ENCODE results near the gene CSGALNACT2.

CSGALNACT2 gene

DNA sequence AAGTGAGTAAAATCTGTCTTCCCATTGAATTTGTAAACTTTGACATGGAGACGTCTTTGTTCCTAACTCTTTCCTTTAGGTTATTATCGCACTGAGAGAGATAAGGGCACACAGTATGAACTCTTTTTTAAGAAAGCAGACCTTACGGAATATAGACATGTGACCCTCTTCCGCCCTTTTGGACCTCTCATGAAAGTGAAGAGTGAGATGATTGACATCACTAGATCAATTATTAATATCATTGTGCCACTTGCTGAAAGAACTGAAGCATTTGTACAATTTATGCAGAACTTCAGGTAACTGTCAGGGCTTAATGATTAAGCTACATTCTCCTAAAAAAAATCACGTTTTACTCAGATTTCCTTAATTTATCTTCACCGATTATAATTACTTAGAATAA lies 20.4 kb downstream of the CSGALNACT2 start:
- Histone ChIP-seq H2AFZ (ENCODE audit: low read depth) (no peak overlapping the region), H3K9ac (no peak overlapping the region), H3K4me2 (no peak overlapping the region), H3K4me3 (IDR thresholded peaks at IDR 0.05; ENCODE audit: insufficient read depth, low read depth, low read length) (no peak overlapping the region), H3K4me1 (ENCODE audit: low read depth, poor library complexity, severe bottlenecking) (no peaks in the 10 kb centered on the region), H4K20me1 (ENCODE audit: insufficient read depth) (no peaks in the 10 kb centered on the region), H3K27ac (no peak overlapping the region), H3K36me3 (ENCODE audit: insufficient read depth) (no peaks in the 10 kb centered on the region), H3K27me3 (ENCODE audit: insufficient read depth, low read depth) (no peaks in the 10 kb centered on the region), H3K79me2 (ENCODE audit: insufficient read depth, low read depth) (no peaks in the 10 kb centered on the region; the same call in 1 of the 2 replicates)
- no peak for TF ChIP-seq CTCF (conservative IDR thresholded peaks at IDR 0.05; ENCODE audit: low read depth, low read length)

DNA sequence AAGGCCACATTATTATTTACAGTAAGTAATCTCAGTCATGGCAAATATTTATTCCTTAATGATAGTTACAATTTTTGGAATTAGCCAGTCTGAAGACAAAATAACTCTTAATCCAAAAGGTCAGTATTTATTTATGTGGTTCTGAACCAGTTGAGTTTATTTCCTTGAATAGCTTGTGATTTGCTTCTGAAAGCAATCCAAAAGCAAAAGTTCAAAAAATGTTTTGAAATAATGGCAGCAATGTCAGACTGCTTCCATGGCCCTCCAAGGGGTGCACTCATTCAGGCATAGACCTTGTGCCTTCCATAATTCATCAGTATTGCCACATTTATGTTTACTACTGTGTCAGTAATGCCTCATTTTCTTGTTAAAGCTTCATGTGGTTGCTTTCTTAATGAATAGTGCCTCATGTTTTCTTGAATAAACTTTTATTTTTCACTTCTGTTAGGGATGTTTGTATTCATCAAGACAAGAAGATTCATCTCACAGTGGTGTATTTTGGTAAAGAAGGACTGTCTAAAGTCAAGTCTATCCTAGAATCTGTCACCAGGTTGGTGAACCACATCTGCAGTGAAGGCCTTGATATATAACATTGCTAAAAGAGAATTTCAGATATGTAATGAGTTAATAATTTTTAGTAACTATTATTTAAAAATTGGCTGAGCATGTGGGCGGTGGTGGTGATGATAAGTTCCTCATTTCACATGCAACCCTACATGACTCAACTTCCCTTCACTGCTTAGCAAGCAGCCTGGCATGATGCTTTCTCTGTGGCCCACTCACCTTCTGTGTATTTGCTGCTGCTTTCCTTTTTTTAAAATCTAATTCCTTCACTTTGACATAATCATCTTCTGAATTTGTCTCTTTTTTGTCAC lies 22.0 kb downstream of the CSGALNACT2 start:
- no peak overlapping the region for H3K4me2 ChIP-seq
- no peak overlapping the region for H3K4me3 ChIP-seq (IDR thresholded peaks at IDR 0.05; ENCODE audit: insufficient read depth, low read depth, low read length)
- H3K9ac ChIP-seq: no peak overlapping the region
- no peaks in the 10 kb centered on the region for H3K27me3 ChIP-seq (ENCODE audit: insufficient read depth, low read depth)
- no peak overlapping the region for H2AFZ ChIP-seq (ENCODE audit: low read depth)
- H4K20me1 ChIP-seq (ENCODE audit: insufficient read depth): no peaks in the 10 kb centered on the region
- H3K36me3 ChIP-seq (ENCODE audit: insufficient read depth): no peaks in the 10 kb centered on the region
- H3K4me1 ChIP-seq (ENCODE audit: low read depth, poor library complexity, severe bottlenecking): no peaks in the 10 kb centered on the region
- no peak for TF ChIP-seq CTCF (conservative IDR thresholded peaks at IDR 0.05; ENCODE audit: low read depth, low read length)
- H3K79me2 ChIP-seq (ENCODE audit: insufficient read depth, low read depth): no peaks in the 10 kb centered on the region; the same call in 1 of the 2 replicates
- no peak overlapping the region for H3K27ac ChIP-seq

DNA sequence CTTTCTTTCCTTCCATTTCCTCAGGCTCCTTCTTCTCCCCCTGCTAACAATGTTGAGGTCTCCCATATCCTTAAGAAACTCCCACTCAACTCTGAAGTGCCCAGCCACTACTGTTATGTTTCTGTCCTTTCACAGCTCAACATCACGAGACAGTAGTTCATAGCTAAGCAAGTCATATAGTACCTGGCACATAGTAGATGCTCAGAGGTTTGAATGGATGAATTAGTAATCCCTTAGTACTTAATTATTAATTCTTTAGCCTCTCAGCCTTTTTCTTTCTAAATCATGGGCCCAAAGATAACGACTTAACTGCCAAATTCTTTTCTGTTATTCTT lies 22.6 kb downstream of the CSGALNACT2 start:
- Histone ChIP-seq H3K9ac (no peak overlapping the region), H3K27me3 (ENCODE audit: insufficient read depth, low read depth) (no peaks in the 10 kb centered on the region), H3K36me3 (ENCODE audit: insufficient read depth) (no peaks in the 10 kb centered on the region), H3K4me1 (ENCODE audit: low read depth, poor library complexity, severe bottlenecking) (no peaks in the 10 kb centered on the region), H3K27ac (no peak overlapping the region), H4K20me1 (ENCODE audit: insufficient read depth) (no peaks in the 10 kb centered on the region), H2AFZ (ENCODE audit: low read depth) (no peak overlapping the region), H3K4me2 (no peak overlapping the region), H3K79me2 (ENCODE audit: insufficient read depth, low read depth) (no peaks in the 10 kb centered on the region), H3K4me3 (IDR thresholded peaks at IDR 0.05; ENCODE audit: insufficient read depth, low read depth, low read length) (no peak overlapping the region)
- no peak for TF ChIP-seq CTCF (conservative IDR thresholded peaks at IDR 0.05; ENCODE audit: low read depth, low read length)

DNA sequence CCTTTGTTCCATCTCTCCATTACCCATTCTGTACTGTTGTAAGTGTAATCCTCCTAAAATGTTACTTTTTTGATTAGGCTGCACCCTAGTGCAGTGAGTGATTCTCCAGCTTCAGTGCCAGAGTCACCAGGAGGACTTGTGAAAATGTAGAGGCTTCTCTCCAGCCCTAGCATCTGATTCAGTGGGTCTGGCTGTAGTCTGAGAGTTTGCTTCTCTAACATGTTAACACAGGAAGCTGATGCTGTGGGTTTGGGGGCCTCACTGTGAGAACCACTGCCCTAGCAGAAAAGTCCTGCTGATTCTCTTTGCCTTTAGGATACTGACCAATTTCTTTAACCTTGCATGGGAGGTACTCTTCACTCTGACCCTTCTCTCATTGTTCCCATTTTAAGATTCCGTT lies 24.4 kb downstream of the CSGALNACT2 start:
- Histone ChIP-seq H3K27ac (no peak overlapping the region), H4K20me1 (ENCODE audit: insufficient read depth) (no peaks in the 10 kb centered on the region), H3K79me2 (ENCODE audit: insufficient read depth, low read depth) (no peaks in the 10 kb centered on the region), H2AFZ (ENCODE audit: low read depth) (no peak overlapping the region), H3K4me1 (ENCODE audit: low read depth, poor library complexity, severe bottlenecking) (peaks cover 16% of the 10 kb centered on the region), H3K4me3 (IDR thresholded peaks at IDR 0.05; ENCODE audit: insufficient read depth, low read depth, low read length) (no peak overlapping the region), H3K36me3 (ENCODE audit: insufficient read depth) (no peaks in the 10 kb centered on the region), H3K27me3 (ENCODE audit: insufficient read depth, low read depth) (no peaks in the 10 kb centered on the region), H3K9ac (no peak overlapping the region), H3K4me2 (no peak overlapping the region)
- no peak for TF ChIP-seq CTCF (conservative IDR thresholded peaks at IDR 0.05; ENCODE audit: low read depth, low read length)
